Muscle layer of duodenum (tissue), 2 donors: ENCODE data around the gene NPAS3.

Experiments used
- H3K27ac ChIP-seq: one replicate; pipeline ENCODE4 v1.7.0; 2013; ENCODE audit warnings: mild to moderate bottlenecking, low read length
- H3K27me3 ChIP-seq: one replicate; pipeline ENCODE4 v1.7.0; 2013; ENCODE audit warnings: low read depth, mild to moderate bottlenecking, control low read depth, low read length
- H3K36me3 ChIP-seq, 2 donors: one replicate each; pipeline ENCODE4 v1.7.0; 2013; ENCODE audit warnings: low read length in 2 of 2, control low read depth in 1 of 2, mild to moderate bottlenecking in 1 of 2; ENCODE audit not compliant: insufficient read depth in 2 of 2, control insufficient read depth in 1 of 2
- H3K4me1 ChIP-seq, 2 donors: one replicate each; pipeline ENCODE4 v1.7.0; 2013; ENCODE audit warnings: low read length in 2 of 2, mild to moderate bottlenecking in 2 of 2, control low read depth in 1 of 2, moderate library complexity in 1 of 2; ENCODE audit not compliant: insufficient read depth in 2 of 2, control insufficient read depth in 1 of 2
- H3K4me3 ChIP-seq, 2 donors: one replicate each; pipeline ENCODE4 v1.7.0; 2013; ENCODE audit warnings: low read length in 2 of 2, low read depth in 1 of 2, mild to moderate bottlenecking in 1 of 2
- H3K9me3 ChIP-seq, 2 donors: one replicate each; pipeline ENCODE4 v1.7.0; 2013; ENCODE audit warnings: low read length in 2 of 2, control low read depth in 1 of 2, mild to moderate bottlenecking in 1 of 2; ENCODE audit not compliant: control insufficient read depth in 1 of 2
- donor health status: healthy.

NPAS3 gene

DNA sequence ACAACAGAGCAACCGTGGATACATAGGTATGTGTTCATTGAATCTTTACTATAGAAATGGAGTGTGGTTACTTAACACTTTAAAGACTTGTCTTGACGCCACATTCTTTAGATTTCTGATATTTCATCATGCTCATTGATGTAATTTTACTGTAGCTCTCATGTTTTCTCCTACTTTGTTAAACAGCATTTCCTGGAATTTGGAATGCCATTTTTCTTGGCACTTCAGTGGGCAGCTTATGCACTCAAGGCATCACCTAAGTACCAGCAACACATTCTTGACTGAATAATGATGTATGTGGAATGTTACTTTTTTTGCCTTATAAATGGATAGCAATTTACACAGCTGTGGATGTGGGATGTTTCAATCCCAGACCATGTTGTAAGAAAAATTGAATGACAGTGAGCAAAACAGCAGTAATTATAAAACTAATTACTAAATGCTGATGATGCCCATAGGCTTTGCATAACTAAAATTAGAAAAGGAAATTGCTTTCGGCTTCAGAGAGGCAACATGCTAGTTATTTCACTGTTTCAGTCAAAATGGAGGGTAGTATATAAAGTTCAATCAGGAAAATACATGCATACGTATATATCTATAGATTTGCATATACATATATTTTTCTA is 298.5 kb downstream of the NPAS3 start:
- Histone ChIP-seq H3K36me3 (no peaks in the 10 kb centered on the region), H3K27me3 (no peaks in the 10 kb centered on the region), H3K4me1 (no peaks in the 10 kb centered on the region), H3K9me3 (no peaks in the 10 kb centered on the region), H3K27ac (no peak overlapping the region), H3K4me3 (no peak overlapping the region)

DNA sequence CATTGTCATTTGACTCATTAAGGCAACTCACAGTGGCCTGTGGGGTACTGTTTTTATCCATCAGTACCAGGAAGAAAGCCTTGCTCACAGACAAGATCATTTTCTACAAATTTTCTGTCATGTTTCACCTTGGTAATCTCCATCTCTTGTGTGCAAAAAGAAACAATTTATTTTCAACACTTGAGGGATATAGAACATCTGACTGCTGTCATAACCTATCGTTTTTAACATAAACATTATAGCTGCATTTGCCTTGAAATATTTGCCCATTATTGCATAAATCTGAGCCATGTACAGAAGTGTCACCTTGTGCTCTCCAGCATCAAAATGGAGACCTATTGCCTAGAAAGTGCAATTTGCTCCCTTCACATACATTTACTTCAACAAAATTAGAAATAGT is 300.8 kb downstream of the NPAS3 start:
- Histone ChIP-seq H3K9me3 (no peaks in the 10 kb centered on the region), H3K27ac (no peak overlapping the region), H3K27me3 (no peaks in the 10 kb centered on the region), H3K4me1 (no peaks in the 10 kb centered on the region), H3K4me3 (no peak overlapping the region), H3K36me3 (peaks cover 0 to under 1% of the 10 kb centered on the region in 2 donors)

DNA sequence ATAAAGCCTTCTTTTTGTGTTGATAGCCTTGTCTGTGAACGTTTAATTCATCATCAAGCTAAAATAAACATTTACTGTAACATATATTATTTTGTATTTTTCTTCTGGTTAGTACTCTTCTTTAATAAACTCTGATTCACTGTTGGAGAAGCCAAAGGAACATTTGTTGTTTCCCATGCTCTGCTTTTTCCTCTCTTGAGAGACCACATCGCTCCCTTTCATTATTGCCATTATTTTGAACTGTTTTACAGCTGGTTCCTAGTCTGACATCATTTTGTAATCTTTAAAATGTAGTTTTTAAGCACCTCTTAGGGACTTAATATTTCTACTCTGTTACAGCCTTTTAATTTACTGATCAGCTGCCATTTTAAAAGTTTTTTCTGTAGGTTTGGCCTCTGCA is 301.8 kb downstream of the NPAS3 start:
- Histone ChIP-seq H3K27ac (no peak overlapping the region), H3K36me3 (peaks cover 0 to 4% of the 10 kb centered on the region in 2 donors), H3K9me3 (no peaks in the 10 kb centered on the region), H3K4me1 (no peaks in the 10 kb centered on the region), H3K27me3 (no peaks in the 10 kb centered on the region), H3K4me3 (no peak overlapping the region)

DNA sequence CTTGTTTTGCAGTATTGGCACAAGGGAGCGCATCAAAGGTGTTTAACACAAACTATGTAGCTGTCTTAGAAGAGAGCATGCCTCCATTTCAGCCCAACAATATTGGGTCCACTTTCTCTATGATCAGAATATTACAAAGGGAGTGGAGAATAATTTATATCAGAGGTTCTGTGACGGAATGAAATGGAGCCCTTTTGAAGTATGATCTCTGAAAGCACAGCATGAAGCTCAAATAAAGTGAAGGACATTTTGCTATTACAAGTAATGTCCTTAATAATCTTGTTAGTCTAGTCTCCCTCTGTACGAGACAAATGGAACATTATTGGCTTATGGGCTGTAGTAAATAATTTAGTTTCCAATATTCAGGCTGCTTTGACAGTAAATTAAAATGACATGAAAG is 302.7 kb downstream of the NPAS3 start:
- H3K36me3 ChIP-seq: peaks cover 0 to 4% of the 10 kb centered on the region in 2 donors
- no peak overlapping the region for H3K27ac ChIP-seq
- H3K4me3 ChIP-seq: no peak overlapping the region
- H3K9me3 ChIP-seq: no peaks in the 10 kb centered on the region
- H3K4me1 ChIP-seq: no peaks in the 10 kb centered on the region
- H3K27me3 ChIP-seq: no peaks in the 10 kb centered on the region

DNA sequence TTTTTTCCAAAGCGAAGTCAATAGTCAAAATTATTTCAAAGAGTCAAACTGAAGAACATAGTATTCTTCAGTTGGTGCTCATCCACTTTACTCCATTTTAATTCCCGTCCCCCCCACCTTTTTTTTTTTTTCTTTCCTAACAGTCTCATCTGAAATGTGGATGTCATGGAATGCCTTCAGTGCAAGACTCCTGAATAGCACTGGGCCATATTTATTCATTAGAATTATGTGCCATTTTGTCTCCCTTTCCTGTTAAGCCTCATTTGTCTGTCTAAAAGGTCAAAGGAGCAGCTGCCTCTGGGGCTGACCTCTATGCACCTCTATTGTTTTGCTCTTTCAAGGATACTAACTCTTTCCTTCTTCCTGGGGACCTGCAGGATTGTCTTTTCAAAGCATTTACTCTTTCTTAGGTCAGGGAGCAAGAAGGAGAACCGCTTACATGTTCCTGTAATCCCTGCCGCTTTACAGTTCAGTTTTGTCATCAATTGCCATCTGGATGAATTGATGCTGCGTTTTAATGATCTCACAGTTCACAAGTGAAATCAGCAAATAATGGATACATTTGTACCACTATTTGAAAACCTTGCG is 310.6 kb downstream of the NPAS3 start:
- H3K36me3 ChIP-seq: peaks cover 0 to 4% of the 10 kb centered on the region in 2 donors
- H3K27me3 ChIP-seq: no peaks in the 10 kb centered on the region
- H3K4me3 ChIP-seq: no peak overlapping the region
- H3K4me1 ChIP-seq: no peaks in the 10 kb centered on the region
- H3K27ac ChIP-seq: no peak overlapping the region
- no peaks in the 10 kb centered on the region for H3K9me3 ChIP-seq

DNA sequence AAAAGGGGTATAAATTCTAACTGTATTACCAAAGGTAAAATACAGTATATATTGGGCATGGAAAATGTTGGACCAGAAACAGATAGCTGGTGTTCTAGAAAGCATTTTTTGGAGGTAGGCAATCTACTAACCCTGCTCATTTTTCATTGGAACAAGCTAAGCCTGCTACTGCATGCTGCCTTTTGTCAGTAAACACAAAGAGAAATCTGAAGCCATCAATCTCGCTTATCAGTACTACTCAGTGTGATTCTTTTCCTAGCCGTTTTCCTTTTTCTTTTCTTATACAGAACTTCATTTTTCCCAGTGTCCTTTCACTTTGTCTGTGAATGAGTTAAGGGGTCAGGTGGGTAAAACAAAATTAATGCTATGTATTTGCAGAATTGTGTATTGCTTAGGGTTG is 312.3 kb downstream of the NPAS3 start:
- no peak overlapping the region for H3K27ac ChIP-seq
- H3K4me1 ChIP-seq: no peaks in the 10 kb centered on the region
- no peak overlapping the region for H3K4me3 ChIP-seq
- H3K27me3 ChIP-seq: no peaks in the 10 kb centered on the region
- no peaks in the 10 kb centered on the region for H3K9me3 ChIP-seq
- H3K36me3 ChIP-seq: no peaks in the 10 kb centered on the region

DNA sequence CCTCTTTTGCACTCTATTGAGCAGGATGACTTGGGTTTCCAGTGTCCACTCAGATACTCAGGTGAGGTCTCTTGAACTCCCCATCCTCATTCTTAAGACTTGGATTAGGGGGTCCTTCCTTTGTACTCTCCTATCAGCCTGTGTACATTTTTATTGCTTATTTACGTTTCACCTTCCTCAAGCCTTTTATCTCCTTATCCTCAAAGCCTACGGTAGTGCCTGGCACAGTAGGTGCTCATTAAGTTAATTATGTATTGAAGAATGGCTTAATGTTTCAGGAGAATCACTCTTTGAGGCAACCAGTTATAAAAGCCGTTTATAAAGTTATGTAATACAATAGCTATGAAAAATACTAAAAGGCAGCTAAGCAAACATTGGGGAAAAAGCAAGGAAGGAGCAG is 315.7 kb downstream of the NPAS3 start:
- Histone ChIP-seq H3K27ac (no peak overlapping the region), H3K36me3 (no peaks in the 10 kb centered on the region), H3K4me1 (no peaks in the 10 kb centered on the region), H3K9me3 (no peaks in the 10 kb centered on the region), H3K27me3 (no peaks in the 10 kb centered on the region), H3K4me3 (no peak overlapping the region)

DNA sequence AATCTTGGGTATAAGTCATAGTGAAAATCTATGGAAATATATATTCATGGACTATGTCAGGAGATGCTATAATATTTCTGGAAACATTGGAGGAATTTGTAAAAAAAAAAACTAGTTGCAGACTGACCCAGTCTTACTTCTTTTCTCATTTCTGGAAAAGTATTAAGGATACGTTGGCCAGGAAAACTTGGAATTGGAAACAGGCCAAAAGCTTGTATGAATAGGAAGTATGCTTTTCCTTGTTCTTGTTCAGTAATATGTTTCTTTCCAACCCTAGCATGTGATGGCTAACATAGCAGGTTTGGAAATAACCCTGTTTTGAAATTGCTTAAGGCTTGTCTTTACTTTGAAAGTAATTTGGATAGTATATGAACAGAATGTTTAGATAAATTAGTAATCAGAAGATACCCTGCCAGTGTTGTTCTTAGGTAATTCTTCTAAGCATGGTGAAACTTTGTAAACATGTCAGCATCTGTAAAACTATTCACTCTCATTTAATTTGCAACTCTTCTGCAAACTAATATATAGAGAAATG is 316.2 kb downstream of the NPAS3 start:
- no peak overlapping the region for H3K27ac ChIP-seq
- no peaks in the 10 kb centered on the region for H3K27me3 ChIP-seq
- no peaks in the 10 kb centered on the region for H3K36me3 ChIP-seq
- H3K4me3 ChIP-seq: no peak overlapping the region
- H3K9me3 ChIP-seq: no peaks in the 10 kb centered on the region
- no peaks in the 10 kb centered on the region for H3K4me1 ChIP-seq

DNA sequence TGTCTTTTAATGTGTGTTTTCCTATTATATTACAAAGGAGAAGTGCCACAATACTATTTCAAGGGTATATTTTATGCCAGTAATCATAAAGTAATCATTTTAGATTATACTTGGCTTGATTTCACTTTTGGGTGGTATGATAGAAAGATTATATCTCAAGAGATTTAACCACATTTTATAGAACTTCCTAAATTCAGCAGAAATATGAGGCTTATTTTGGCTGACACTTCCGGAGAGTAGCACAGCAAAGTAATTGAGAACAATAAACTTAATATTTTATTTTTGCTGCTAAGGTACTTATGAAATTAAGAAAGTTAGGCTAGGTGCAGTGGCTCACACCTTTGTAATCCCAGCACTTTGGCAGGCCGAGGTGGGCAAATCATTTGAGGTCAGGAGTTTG is 319.1 kb downstream of the NPAS3 start:
- Histone ChIP-seq H3K27ac (no peak overlapping the region), H3K9me3 (no peaks in the 10 kb centered on the region), H3K4me1 (no peaks in the 10 kb centered on the region), H3K4me3 (no peak overlapping the region), H3K27me3 (no peaks in the 10 kb centered on the region), H3K36me3 (no peaks in the 10 kb centered on the region)

DNA sequence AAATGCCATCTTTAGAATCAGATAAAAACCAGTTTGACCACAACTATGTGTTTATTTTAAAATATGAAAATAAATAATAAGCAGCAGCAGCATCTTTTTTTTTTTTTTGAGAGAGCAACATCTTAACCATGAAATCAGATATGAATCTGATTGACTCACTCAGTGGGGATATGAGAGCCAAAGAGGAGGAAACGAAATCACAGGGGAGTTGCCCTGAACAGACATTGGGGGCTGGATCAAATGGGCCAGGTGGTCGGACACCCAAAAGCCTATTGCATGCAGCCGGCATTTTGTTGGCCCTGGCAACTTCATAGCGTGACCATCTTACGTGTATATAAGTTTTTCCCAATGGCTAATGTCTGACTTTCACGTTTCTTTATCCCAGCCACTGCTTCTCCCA is 321.1 kb downstream of the NPAS3 start:
- H3K4me3 ChIP-seq: no peak overlapping the region
- H3K4me1 ChIP-seq: no peaks in the 10 kb centered on the region
- no peaks in the 10 kb centered on the region for H3K36me3 ChIP-seq
- H3K9me3 ChIP-seq: no peaks in the 10 kb centered on the region
- no peak overlapping the region for H3K27ac ChIP-seq
- H3K27me3 ChIP-seq: no peaks in the 10 kb centered on the region

DNA sequence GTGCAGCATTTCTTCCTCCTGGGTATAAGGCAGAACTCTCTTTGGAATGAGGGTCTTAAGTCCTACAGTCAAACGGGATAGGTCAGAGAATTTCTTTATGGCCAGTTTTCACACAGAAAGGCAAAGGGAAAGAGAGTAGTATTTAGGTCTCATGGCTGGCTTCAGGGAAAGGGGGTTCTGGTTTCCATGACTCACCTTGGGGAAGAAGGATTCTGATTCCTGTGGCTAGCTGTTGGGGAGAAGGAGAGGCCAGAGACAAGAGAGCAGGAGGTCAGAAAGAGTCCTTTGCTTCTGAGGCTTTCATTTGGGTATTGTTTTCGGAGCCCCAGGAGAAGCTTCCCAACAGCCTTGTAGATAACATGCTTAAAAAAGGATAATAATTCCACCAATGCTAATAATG is 332.5 kb downstream of the NPAS3 start:
- no peaks in the 10 kb centered on the region for H3K4me1 ChIP-seq
- H3K9me3 ChIP-seq: no peaks in the 10 kb centered on the region
- no peaks in the 10 kb centered on the region for H3K36me3 ChIP-seq
- no peak overlapping the region for H3K27ac ChIP-seq
- H3K4me3 ChIP-seq: no peak overlapping the region
- no peaks in the 10 kb centered on the region for H3K27me3 ChIP-seq

DNA sequence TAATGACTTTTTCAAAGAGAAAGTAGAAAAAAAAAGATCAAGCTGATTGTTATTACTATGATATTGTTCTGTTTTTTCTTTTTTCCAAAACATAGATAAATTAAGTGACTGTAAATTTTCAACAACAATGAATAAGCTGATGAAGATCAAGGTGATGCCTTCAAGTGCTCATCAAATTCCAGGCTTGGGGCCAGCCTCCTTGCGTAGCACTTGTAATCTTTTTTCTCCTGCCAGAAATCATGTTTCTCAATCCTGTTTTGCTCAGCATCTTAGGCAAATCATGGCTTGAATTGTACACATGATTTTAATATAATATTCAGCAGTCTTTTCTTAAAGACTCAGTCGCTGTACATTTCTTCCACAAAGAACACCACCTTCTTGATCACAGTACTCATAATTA is 333.2 kb downstream of the NPAS3 start:
- no peaks in the 10 kb centered on the region for H3K9me3 ChIP-seq
- H3K36me3 ChIP-seq: no peaks in the 10 kb centered on the region
- no peaks in the 10 kb centered on the region for H3K27me3 ChIP-seq
- no peak overlapping the region for H3K27ac ChIP-seq
- H3K4me3 ChIP-seq: no peak overlapping the region
- H3K4me1 ChIP-seq: no peaks in the 10 kb centered on the region
